GM23338 (cell line): ENCODE data around the gene ROS1. TPM values are rescaled to one million over a fixed set of nuclear protein-coding genes. Genes with fewer than 3 reads are reported as not detected.

Experiments used
- ATAC-seq: fragments of 200-7000 bp; cut with Tn5 transposase; 3 replicates; pipeline ENCODE4 v1.9.1; 2020
- DNase-seq: peaks from one replicate; pipeline ENCODE4 v3.0.0-alpha.2; 2015; ENCODE audit warnings: low spot score
- H2AFZ ChIP-seq: fragments of 200-600 bp; sonication (generic); 2 replicates; pipeline ENCODE4 v1.8.0; 2016; ENCODE audit warnings: antibody characterized with exemption, mild to moderate bottlenecking, moderate library complexity
- H3F3A ChIP-seq: fragments of 200-600 bp; sonication (generic); replicated peaks from 2 replicates; pipeline ENCODE4 v1.8.0; 2017; ENCODE audit warnings: antibody characterized with exemption, mixed run types, low read depth
- H3K27ac ChIP-seq: fragments of 200-600 bp; sonication (generic); 2 replicates; pipeline ENCODE4 v1.6.1; 2016; ENCODE audit warnings: low read depth
- H3K27me3 ChIP-seq: fragments of 200-600 bp; sonication (generic); 2 replicates; pipeline ENCODE4 v1.8.0; 2016; ENCODE audit warnings: mild to moderate bottlenecking, mixed run types, moderate library complexity; ENCODE audit not compliant: insufficient read depth
- H3K36me3 ChIP-seq: fragments of 200-600 bp; sonication (generic); 2 replicates; pipeline ENCODE4 v1.8.0; 2016; ENCODE audit warnings: mild to moderate bottlenecking; ENCODE audit not compliant: insufficient read depth
- H3K4me1 ChIP-seq: fragments of 200-600 bp; sonication (generic); 2 replicates; pipeline ENCODE4 v1.8.0; 2016; ENCODE audit warnings: mild to moderate bottlenecking, moderate library complexity; ENCODE audit not compliant: insufficient read depth
- H3K4me2 ChIP-seq: fragments of 200-600 bp; sonication (generic); 2 replicates; pipeline ENCODE4 v1.7.1; 2017; ENCODE audit warnings: mixed run types
- H3K4me3 ChIP-seq: fragments of 200-600 bp; sonication (generic); 2 replicates; pipeline ENCODE4 v1.6.1; 2016; ENCODE audit warnings: mixed run types
- H3K79me2 ChIP-seq: fragments of 200-600 bp; sonication (generic); replicated peaks from 2 replicates; pipeline ENCODE4 v1.8.0; 2017; ENCODE audit warnings: mild to moderate bottlenecking; ENCODE audit not compliant: insufficient read depth
- H3K9me2 ChIP-seq: fragments of 200-600 bp; sonication (generic); 2 replicates; pipeline ENCODE4 v1.8.0; 2017; ENCODE audit not compliant: insufficient read depth
- H4K20me1 ChIP-seq: fragments of 200-600 bp; sonication (generic); replicated peaks from 2 replicates; pipeline ENCODE4 v1.8.0; 2017; ENCODE audit warnings: mild to moderate bottlenecking; ENCODE audit not compliant: insufficient read depth
- H3K27ac Mint-ChIP-seq: 2 replicates; pipeline ENCODE4 v1.8.0; 2020; ENCODE audit warnings: inconsistent platforms, mild to moderate bottlenecking, moderate library complexity, mixed read lengths
- H3K27me3 Mint-ChIP-seq: 3 replicates; pipeline ENCODE4 v1.8.0; 2022; ENCODE audit warnings: low read depth, mild to moderate bottlenecking, moderate library complexity, mixed read lengths, inconsistent platforms; ENCODE audit not compliant: insufficient read depth, poor library complexity
- H3K36me3 Mint-ChIP-seq: 3 replicates; pipeline ENCODE4 v1.8.0; 2021; ENCODE audit warnings: low read depth, mild to moderate bottlenecking, inconsistent platforms, moderate library complexity, mixed read lengths
- H3K4me1 Mint-ChIP-seq: 3 replicates; pipeline ENCODE4 v1.8.0; 2020; ENCODE audit warnings: mild to moderate bottlenecking, inconsistent platforms, mixed read lengths
- H3K4me3 Mint-ChIP-seq: 3 replicates; pipeline ENCODE4 v1.8.0; 2021; ENCODE audit warnings: moderate library complexity, mild to moderate bottlenecking, inconsistent platforms, mixed read lengths
- H3K9me3 Mint-ChIP-seq: 3 replicates; pipeline ENCODE4 v1.8.0; 2020; ENCODE audit warnings: moderate library complexity, mild to moderate bottlenecking, inconsistent platforms, mixed read lengths
- CREB1 ChIP-seq: fragments of 250-450 bp; sonication (Bioruptor Pico); IDR thresholded peaks from 2 replicates; pipeline ENCODE4 v1.5.0; 2020; ENCODE audit warnings: low read depth, mild to moderate bottlenecking, moderate library complexity
- EZH2 ChIP-seq: fragments of 200-600 bp; sonication (generic); IDR thresholded peaks from one replicate; pipeline ENCODE4 v1.8.0; 2017; ENCODE audit warnings: antibody characterized with exemption, mild to moderate bottlenecking, low read depth; ENCODE audit not compliant: unreplicated experiment
- EZH2phosphoT487 ChIP-seq: fragments of 200-600 bp; sonication (generic); IDR thresholded peaks from one replicate; pipeline ENCODE4 v1.8.1; 2018; ENCODE audit warnings: antibody characterized with exemption; ENCODE audit not compliant: unreplicated experiment
- JUNB ChIP-seq: IDR thresholded peaks from one replicate; pipeline ENCODE4 v1.6.1; 2016; ENCODE audit warnings: antibody characterized with exemption; ENCODE audit not compliant: unreplicated experiment
- NANOG ChIP-seq: IDR thresholded peaks from 2 replicates; pipeline ENCODE4 v1.6.1; 2016; ENCODE audit warnings: antibody characterized with exemption, borderline replicate concordance
- POLR2AphosphoS5 ChIP-seq: IDR thresholded peaks from 2 replicates; pipeline ENCODE4 v1.6.1; 2016; ENCODE audit warnings: antibody characterized with exemption, low read depth
- STAT1 ChIP-seq: IDR thresholded peaks from one replicate; pipeline ENCODE4 v1.6.1; 2016; ENCODE audit warnings: antibody characterized with exemption; ENCODE audit not compliant: unreplicated experiment
- ZNF114 ChIP-seq: fragments of 250-450 bp; sonication (Bioruptor Pico); IDR thresholded peaks from 2 replicates; pipeline ENCODE4 v1.5.0; 2020; ENCODE audit warnings: mild to moderate bottlenecking, moderate library complexity
- ZNF331 ChIP-seq: fragments of 250-450 bp; sonication (Bioruptor Pico); IDR thresholded peaks from 2 replicates; pipeline ENCODE4 v1.5.0; 2020; ENCODE audit warnings: low read depth, mild to moderate bottlenecking, moderate library complexity
- polyA plus RNA-seq: library from polyadenylated mRNA; unstranded; fragments of >200 nt; fragmentation: Nextera tagmentation; extraction: Ambion mirVana; gene quantifications from 2 replicates; pipeline ENCODE4 v1.2.1, GENCODE V29; 2016
- total RNA-seq: library from RNA; depleted of rRNA; stranded (reverse); fragments of >200 nt; shearing (Covaris generic); gene quantifications from 2 replicates; pipeline ENCODE4 v1.2.3, GENCODE V29; 2014
- TF ChIP-seq, protein P1 (sequence below): IDR thresholded peaks from one replicate; pipeline ENCODE4 v1.6.1; 2018; ENCODE audit warnings: antibody characterized with exemption; ENCODE audit not compliant: unreplicated experiment
- TF ChIP-seq, protein P2 (sequence below): IDR thresholded peaks from 2 replicates; pipeline ENCODE4 v1.6.1; 2016; ENCODE audit warnings: antibody characterized with exemption
- TF ChIP-seq, protein P3 (sequence below), 2 experiments: fragments of 200-600 bp in 1 of 2; sonication (generic) in 1 of 2; conservative IDR thresholded peaks; 2 replicates each; pipeline versions ENCODE4 v1.5.1 to v1.6.1; 2016 to 2017; ENCODE audit warnings: antibody characterized with exemption in 2 of 2, low read depth in 2 of 2, mild to moderate bottlenecking in 2 of 2, moderate library complexity in 1 of 2
- TF ChIP-seq, protein P4 (sequence below): fragments of 250-450 bp; sonication (Bioruptor Pico); IDR thresholded peaks from 2 replicates; pipeline ENCODE4 v1.5.0; 2020; ENCODE audit warnings: mild to moderate bottlenecking, moderate library complexity

The ROS1 gene
- total and polyA plus RNA-seq, 2 experiments from 2014 or later, result not detected

DNA sequence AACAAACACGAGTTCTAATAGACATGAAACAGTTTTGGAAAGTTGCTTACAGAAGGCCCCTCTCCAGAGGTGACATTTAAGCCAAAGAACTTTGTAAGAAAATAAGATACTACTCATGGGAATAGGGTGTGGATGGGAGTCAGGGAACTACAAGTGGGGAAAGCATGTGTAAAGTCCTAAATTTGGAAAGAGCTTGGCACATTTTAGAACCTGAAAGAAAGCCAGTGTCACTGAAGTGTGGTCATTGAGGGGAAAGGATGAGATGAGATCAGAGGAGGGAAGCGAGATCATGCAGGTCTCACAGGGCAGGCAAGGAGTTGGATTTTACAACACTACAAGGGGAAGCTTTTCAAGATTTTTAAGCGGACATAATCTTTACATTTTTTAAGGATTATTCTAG, 122.4 kb downstream of the ROS1 start (continued):
- TF ChIP-seq EZH2 (no peak), STAT1 (no peak), EZH2phosphoT487 (no peak)

DNA sequence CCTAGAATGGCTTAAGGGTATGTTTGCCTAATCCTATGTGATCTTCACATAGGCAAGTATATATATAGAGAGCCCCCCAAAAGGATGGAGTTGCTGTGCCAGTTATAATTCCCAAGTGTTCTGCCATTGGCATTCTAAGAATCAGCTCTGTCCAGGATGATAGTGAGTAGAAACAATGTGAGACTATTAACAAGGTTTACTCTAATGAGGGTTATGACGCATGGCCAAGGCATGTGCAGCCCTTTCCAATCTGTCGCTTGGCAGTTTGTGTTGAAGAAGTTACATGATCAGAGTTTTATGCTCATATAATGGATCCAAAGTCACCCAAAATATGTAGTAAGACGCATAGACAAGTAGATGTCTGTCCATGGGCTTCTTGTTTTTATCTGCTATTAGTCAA, 126.8 kb downstream of the ROS1 start:
- no peak overlapping the region for H2AFZ ChIP-seq
- no peak for DNase-seq
- no peak overlapping the region for H3K27ac Mint-ChIP-seq
- no peaks in the 10 kb centered on the region for H3K36me3 Mint-ChIP-seq
- no peaks in the 10 kb centered on the region for H3K4me1 ChIP-seq
- no peaks in the 10 kb centered on the region for H3K9me3 Mint-ChIP-seq
- H3K4me1 Mint-ChIP-seq, result no peaks in the 10 kb centered on the region
- no peaks in the 10 kb centered on the region for H3K27me3 ChIP-seq
- H3K4me3 ChIP-seq, result no peak overlapping the region
- no peaks in the 10 kb centered on the region for H3K36me3 ChIP-seq
- no peaks in the 10 kb centered on the region for H3K27me3 Mint-ChIP-seq
- no peaks in the 10 kb centered on the region for H3K9me2 ChIP-seq
- H4K20me1 ChIP-seq, result no peaks in the 10 kb centered on the region
- H3F3A ChIP-seq, result no peaks in the 10 kb centered on the region
- no peaks in the 10 kb centered on the region for H3K79me2 ChIP-seq
- no peak overlapping the region for H3K27ac ChIP-seq
- ATAC-seq, result no peak
- H3K4me3 Mint-ChIP-seq, result no peak overlapping the region
- TF ChIP-seq NANOG, result no peak
- TF ChIP-seq STAT1, result no peak
- TF ChIP-seq, protein P1, sequence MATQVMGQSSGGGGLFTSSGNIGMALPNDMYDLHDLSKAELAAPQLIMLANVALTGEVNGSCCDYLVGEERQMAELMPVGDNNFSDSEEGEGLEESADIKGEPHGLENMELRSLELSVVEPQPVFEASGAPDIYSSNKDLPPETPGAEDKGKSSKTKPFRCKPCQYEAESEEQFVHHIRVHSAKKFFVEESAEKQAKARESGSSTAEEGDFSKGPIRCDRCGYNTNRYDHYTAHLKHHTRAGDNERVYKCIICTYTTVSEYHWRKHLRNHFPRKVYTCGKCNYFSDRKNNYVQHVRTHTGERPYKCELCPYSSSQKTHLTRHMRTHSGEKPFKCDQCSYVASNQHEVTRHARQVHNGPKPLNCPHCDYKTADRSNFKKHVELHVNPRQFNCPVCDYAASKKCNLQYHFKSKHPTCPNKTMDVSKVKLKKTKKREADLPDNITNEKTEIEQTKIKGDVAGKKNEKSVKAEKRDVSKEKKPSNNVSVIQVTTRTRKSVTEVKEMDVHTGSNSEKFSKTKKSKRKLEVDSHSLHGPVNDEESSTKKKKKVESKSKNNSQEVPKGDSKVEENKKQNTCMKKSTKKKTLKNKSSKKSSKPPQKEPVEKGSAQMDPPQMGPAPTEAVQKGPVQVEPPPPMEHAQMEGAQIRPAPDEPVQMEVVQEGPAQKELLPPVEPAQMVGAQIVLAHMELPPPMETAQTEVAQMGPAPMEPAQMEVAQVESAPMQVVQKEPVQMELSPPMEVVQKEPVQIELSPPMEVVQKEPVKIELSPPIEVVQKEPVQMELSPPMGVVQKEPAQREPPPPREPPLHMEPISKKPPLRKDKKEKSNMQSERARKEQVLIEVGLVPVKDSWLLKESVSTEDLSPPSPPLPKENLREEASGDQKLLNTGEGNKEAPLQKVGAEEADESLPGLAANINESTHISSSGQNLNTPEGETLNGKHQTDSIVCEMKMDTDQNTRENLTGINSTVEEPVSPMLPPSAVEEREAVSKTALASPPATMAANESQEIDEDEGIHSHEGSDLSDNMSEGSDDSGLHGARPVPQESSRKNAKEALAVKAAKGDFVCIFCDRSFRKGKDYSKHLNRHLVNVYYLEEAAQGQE, result no peak
- TF ChIP-seq, protein P2, sequence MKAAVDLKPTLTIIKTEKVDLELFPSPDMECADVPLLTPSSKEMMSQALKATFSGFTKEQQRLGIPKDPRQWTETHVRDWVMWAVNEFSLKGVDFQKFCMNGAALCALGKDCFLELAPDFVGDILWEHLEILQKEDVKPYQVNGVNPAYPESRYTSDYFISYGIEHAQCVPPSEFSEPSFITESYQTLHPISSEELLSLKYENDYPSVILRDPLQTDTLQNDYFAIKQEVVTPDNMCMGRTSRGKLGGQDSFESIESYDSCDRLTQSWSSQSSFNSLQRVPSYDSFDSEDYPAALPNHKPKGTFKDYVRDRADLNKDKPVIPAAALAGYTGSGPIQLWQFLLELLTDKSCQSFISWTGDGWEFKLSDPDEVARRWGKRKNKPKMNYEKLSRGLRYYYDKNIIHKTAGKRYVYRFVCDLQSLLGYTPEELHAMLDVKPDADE, result no peak
- TF ChIP-seq JUNB, result no peak
- TF ChIP-seq, protein P3, sequence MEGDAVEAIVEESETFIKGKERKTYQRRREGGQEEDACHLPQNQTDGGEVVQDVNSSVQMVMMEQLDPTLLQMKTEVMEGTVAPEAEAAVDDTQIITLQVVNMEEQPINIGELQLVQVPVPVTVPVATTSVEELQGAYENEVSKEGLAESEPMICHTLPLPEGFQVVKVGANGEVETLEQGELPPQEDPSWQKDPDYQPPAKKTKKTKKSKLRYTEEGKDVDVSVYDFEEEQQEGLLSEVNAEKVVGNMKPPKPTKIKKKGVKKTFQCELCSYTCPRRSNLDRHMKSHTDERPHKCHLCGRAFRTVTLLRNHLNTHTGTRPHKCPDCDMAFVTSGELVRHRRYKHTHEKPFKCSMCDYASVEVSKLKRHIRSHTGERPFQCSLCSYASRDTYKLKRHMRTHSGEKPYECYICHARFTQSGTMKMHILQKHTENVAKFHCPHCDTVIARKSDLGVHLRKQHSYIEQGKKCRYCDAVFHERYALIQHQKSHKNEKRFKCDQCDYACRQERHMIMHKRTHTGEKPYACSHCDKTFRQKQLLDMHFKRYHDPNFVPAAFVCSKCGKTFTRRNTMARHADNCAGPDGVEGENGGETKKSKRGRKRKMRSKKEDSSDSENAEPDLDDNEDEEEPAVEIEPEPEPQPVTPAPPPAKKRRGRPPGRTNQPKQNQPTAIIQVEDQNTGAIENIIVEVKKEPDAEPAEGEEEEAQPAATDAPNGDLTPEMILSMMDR (conservative IDR thresholded peaks at IDR 0.05; ENCODE audit: low read depth in 2 of 2), result no peak
- TF ChIP-seq EZH2, result no peak
- no peak for TF ChIP-seq POLR2AphosphoS5
- TF ChIP-seq EZH2phosphoT487, result no peak
- no peak for TF ChIP-seq ZNF331 (CRISPR knock-in tag)
- no peak for TF ChIP-seq ZNF114 (CRISPR knock-in tag)
- TF ChIP-seq, protein P4, sequence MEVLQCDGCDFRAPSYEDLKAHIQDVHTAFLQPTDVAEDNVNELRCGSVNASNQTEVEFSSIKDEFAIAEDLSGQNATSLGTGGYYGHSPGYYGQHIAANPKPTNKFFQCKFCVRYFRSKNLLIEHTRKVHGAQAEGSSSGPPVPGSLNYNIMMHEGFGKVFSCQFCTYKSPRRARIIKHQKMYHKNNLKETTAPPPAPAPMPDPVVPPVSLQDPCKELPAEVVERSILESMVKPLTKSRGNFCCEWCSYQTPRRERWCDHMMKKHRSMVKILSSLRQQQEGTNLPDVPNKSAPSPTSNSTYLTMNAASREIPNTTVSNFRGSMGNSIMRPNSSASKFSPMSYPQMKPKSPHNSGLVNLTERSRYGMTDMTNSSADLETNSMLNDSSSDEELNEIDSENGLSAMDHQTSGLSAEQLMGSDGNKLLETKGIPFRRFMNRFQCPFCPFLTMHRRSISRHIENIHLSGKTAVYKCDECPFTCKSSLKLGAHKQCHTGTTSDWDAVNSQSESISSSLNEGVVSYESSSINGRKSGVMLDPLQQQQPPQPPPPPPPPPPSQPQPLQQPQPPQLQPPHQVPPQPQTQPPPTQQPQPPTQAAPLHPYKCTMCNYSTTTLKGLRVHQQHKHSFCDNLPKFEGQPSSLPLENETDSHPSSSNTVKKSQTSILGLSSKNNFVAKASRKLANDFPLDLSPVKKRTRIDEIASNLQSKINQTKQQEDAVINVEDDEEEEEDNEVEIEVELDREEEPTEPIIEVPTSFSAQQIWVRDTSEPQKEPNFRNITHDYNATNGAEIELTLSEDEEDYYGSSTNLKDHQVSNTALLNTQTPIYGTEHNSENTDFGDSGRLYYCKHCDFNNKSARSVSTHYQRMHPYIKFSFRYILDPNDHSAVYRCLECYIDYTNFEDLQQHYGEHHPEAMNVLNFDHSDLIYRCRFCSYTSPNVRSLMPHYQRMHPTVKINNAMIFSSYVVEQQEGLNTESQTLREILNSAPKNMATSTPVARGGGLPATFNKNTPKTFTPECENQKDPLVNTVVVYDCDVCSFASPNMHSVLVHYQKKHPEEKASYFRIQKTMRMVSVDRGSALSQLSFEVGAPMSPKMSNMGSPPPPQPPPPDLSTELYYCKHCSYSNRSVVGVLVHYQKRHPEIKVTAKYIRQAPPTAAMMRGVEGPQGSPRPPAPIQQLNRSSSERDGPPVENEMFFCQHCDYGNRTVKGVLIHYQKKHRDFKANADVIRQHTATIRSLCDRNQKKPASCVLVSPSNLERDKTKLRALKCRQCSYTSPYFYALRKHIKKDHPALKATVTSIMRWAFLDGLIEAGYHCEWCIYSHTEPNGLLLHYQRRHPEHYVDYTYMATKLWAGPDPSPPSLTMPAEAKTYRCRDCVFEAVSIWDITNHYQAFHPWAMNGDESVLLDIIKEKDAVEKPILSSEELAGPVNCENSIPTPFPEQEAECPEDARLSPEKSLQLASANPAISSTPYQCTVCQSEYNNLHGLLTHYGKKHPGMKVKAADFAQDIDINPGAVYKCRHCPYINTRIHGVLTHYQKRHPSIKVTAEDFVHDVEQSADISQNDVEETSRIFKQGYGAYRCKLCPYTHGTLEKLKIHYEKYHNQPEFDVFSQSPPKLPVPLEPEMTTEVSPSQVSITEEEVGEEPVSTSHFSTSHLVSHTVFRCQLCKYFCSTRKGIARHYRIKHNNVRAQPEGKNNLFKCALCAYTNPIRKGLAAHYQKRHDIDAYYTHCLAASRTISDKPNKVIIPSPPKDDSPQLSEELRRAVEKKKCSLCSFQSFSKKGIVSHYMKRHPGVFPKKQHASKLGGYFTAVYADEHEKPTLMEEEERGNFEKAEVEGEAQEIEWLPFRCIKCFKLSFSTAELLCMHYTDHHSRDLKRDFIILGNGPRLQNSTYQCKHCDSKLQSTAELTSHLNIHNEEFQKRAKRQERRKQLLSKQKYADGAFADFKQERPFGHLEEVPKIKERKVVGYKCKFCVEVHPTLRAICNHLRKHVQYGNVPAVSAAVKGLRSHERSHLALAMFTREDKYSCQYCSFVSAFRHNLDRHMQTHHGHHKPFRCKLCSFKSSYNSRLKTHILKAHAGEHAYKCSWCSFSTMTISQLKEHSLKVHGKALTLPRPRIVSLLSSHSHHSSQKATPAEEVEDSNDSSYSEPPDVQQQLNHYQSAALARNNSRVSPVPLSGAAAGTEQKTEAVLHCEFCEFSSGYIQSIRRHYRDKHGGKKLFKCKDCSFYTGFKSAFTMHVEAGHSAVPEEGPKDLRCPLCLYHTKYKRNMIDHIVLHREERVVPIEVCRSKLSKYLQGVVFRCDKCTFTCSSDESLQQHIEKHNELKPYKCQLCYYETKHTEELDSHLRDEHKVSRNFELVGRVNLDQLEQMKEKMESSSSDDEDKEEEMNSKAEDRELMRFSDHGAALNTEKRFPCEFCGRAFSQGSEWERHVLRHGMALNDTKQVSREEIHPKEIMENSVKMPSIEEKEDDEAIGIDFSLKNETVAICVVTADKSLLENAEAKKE, result no peak
- TF ChIP-seq CREB1, result no peak
- no peak overlapping the region for H3K4me2 ChIP-seq
